ENCODE measurements around the gene PLCD3.

The PLCD3 gene

GRCh38 chr17:45081047-45081703 lies 51.1 kb downstream of the PLCD3 start:
- in situ Hi-C loops (cut with MboI; ENCODE audit: low sequenced_read_pairs, unreplicated experiment): no loop called here
- TF ChIP-seq, protein P1, sequence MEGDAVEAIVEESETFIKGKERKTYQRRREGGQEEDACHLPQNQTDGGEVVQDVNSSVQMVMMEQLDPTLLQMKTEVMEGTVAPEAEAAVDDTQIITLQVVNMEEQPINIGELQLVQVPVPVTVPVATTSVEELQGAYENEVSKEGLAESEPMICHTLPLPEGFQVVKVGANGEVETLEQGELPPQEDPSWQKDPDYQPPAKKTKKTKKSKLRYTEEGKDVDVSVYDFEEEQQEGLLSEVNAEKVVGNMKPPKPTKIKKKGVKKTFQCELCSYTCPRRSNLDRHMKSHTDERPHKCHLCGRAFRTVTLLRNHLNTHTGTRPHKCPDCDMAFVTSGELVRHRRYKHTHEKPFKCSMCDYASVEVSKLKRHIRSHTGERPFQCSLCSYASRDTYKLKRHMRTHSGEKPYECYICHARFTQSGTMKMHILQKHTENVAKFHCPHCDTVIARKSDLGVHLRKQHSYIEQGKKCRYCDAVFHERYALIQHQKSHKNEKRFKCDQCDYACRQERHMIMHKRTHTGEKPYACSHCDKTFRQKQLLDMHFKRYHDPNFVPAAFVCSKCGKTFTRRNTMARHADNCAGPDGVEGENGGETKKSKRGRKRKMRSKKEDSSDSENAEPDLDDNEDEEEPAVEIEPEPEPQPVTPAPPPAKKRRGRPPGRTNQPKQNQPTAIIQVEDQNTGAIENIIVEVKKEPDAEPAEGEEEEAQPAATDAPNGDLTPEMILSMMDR (IDR thresholded peaks at IDR 0.05; ENCODE audit: borderline replicate concordance, control extremely low read depth, extremely low read depth, insufficient read depth, missing control alignments): no peak
- no peak for DNase-seq (ENCODE audit: low spot score)

DNA sequence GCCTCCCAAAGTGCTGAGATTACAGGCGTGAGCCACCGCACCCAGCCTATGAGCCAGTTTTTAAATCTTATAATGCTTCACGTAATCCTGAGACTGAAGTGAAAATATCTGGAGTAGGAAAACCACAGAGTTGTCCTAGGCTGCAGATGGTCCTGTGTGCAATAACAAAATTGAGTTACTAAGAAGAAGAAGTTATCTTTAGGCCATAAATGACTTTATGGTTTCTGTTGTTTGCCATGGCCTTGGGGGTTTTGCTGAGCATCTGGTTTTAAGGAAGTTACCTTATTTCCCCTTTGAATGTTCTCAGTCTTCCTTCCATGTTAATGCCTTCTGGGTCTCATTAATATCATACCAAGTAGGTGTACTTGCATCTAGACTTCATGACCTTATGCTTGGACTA lies 54.7 kb downstream of the PLCD3 start:
- TF ChIP-seq, protein P1 (IDR thresholded peaks at IDR 0.05; ENCODE audit: borderline replicate concordance, control extremely low read depth, extremely low read depth, insufficient read depth, missing control alignments): no peak
- DNase-seq (ENCODE audit: low spot score): peak; percentile 68
- in situ Hi-C loops (cut with MboI; ENCODE audit: low sequenced_read_pairs, unreplicated experiment): no loop called here

DNA sequence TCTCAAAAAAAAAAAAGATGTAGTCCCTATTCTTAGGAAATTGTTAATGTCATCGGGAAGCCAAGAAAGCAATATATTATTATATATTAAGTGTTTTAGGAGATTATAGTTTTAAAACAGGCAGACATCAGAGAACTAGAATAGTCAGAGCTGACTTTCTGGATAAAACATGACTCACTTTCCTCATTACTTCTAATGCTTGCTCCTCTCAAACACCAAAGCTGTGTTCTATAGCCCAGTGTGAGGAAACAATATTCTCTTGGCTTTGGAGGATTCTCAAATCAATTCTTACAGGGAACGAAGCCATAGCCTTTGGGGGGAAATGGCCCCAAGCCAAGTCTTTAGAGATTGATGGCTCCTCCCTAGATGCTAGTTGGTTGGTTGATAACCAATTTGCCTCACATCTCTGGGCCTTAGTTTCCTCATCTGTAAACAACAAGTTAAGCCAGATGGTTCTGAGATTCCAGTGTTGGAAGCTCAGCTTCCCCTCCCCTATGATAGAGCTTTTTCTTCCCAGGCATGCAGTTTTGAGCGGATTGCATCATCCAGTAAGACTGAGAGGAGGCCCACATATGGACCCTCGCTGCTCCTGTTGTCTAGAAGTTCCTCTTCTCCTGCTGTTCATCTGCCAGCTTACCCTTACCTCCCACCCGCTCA lies 58.8 kb downstream of the PLCD3 start:
- no peak for DNase-seq (ENCODE audit: low spot score)
- in situ Hi-C loops (cut with MboI; ENCODE audit: low sequenced_read_pairs, unreplicated experiment): no loop called here
- TF ChIP-seq, protein P1 (IDR thresholded peaks at IDR 0.05; ENCODE audit: borderline replicate concordance, control extremely low read depth, extremely low read depth, insufficient read depth, missing control alignments): no peak

DNA sequence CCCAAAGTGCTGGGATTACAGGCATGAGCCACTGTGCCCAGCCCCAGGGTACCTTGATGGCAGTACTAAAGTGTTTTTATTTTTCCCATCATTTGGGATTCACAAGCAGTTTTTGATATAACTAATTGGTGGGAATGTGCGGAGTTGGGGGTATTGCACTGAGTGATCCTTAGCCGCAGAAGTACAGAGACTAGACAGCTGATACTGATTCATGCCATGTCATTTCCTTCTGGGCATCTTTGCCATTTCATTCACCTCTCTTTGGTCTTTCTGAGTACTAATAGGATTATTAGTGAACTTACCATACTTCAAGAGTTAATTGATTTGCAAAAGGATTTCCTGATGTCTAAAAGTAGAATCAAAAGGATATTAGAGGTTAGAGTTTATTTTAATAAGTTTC lies 61.5 kb downstream of the PLCD3 start:
- in situ Hi-C loops (cut with MboI; ENCODE audit: low sequenced_read_pairs, unreplicated experiment): no loop called here
- TF ChIP-seq, protein P1 (IDR thresholded peaks at IDR 0.05; ENCODE audit: borderline replicate concordance, control extremely low read depth, extremely low read depth, insufficient read depth, missing control alignments): no peak
- DNase-seq (ENCODE audit: low spot score): no peak

GRCh38 chr17:45070001-45070400 lies 62.3 kb downstream of the PLCD3 start:
- in situ Hi-C loops (cut with MboI; ENCODE audit: low sequenced_read_pairs, unreplicated experiment): no loop called here

DNA sequence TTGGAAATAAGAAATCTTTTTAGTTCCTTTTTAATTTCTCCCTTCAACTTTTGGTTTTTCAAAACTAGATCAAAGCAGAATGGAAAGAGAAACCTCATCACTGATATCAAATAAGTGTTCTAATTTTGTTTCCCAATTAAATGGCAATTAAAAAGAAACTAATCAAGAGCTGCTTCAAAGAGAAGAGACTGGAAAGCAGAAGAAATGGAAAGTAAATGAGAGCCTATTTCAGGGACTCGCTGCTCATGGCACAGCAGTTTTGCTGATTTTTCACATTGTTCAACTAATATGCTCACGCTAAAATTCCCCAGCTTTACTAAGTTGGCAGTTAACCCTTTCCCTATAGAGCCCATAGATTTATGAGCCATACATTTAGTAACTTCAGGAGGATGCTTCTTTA lies 64.7 kb downstream of the PLCD3 start:
- in situ Hi-C loops (cut with MboI; ENCODE audit: low sequenced_read_pairs, unreplicated experiment): no loop called here
- TF ChIP-seq, protein P1 (IDR thresholded peaks at IDR 0.05; ENCODE audit: borderline replicate concordance, control extremely low read depth, extremely low read depth, insufficient read depth, missing control alignments): no peak
- DNase-seq (ENCODE audit: low spot score): no peak

More at GRCh38 chr17:45070001-45070400, 62.3 kb downstream of the PLCD3 start:
- DNase-seq (ENCODE audit: low spot score): no peak
- TF ChIP-seq, protein P1 (IDR thresholded peaks at IDR 0.05; ENCODE audit: borderline replicate concordance, control extremely low read depth, extremely low read depth, insufficient read depth, missing control alignments): no peak

All from GM13976 (cell line).